Esophagus muscularis mucosa (tissue), 3 donors: Measurements from ENCODE around the gene DENND2C.

Experiments
- POLR2AphosphoS5 ChIP-seq, 2 donors: sonication (generic); formaldehyde crosslinking; IDR thresholded peaks; one replicate each; pipeline ENCODE4 v1.6.1; 2017; ENCODE audit warnings: antibody characterized with exemption in 2 of 2
- TF ChIP-seq, protein P1 (sequence below), 3 experiments: fragments of 200-600 bp in 2 of 3; fragments of 450-650 bp in 1 of 3; sonication (generic) in 2 of 3; IDR thresholded peaks; one replicate each; pipeline ENCODE4 v1.5.1; 2017 to 2019; ENCODE audit warnings: antibody characterized with exemption in 3 of 3, mild to moderate bottlenecking in 2 of 3, moderate library complexity in 1 of 3

DNA sequence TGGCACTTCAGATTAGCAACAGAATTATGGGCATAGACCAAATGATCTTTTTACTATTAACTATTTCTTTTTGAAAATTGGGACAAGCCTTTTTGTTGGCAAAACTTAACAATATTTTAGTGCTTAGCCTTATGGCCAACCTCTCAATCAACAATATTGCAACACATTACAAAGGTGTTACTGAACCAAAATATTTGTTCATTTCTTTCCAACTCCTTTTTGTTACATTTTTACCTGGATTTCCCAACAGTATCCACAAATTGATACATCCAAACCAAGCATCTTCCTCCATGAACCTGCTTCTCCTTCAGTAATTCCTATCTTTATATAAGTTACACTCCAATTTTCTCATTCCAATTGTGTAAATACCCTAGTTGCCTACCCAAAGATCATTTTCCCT, 27.0 kb upstream of the DENND2C start:
- no peak for TF ChIP-seq POLR2AphosphoS5 (IDR thresholded peaks at IDR 0.05)
- TF ChIP-seq, protein P1, sequence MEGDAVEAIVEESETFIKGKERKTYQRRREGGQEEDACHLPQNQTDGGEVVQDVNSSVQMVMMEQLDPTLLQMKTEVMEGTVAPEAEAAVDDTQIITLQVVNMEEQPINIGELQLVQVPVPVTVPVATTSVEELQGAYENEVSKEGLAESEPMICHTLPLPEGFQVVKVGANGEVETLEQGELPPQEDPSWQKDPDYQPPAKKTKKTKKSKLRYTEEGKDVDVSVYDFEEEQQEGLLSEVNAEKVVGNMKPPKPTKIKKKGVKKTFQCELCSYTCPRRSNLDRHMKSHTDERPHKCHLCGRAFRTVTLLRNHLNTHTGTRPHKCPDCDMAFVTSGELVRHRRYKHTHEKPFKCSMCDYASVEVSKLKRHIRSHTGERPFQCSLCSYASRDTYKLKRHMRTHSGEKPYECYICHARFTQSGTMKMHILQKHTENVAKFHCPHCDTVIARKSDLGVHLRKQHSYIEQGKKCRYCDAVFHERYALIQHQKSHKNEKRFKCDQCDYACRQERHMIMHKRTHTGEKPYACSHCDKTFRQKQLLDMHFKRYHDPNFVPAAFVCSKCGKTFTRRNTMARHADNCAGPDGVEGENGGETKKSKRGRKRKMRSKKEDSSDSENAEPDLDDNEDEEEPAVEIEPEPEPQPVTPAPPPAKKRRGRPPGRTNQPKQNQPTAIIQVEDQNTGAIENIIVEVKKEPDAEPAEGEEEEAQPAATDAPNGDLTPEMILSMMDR (IDR thresholded peaks at IDR 0.05) = no peak
